SW 1271 (cell line): ENCODE data around the gene RNF103.
A peak's percentile ranks its signal among the peaks of the same experiment; 100 is the strongest.
"Not testable (repeated sequence)": the region's sequence is repeated elsewhere in the genome, so short reads cannot be mapped to it uniquely, and the experiment has no call there.

ENCODE experiments used
- DNase-seq, 2 experiments: peaks; one replicate each; lab custom pipeline; 2025; lab: John Stamatoyannopoulos, UW

RNF103 gene

GRCh38 chr2:86623494-86624266, at the start of gene RNF103:
TSS of gene RNF103 (minus strand) at chr2:86623865. CDS start at chr2:86622886, 979 bp downstream.
- DNase-seq, result peak; percentile 55 to 88

GRCh38 chr2:86673011-86673410, 49.3 kb upstream of the RNF103 start:
- DNase-seq, result no peak

GRCh38 chr2:86672027-86672545, 48.4 kb upstream of the RNF103 start:
- no peak for DNase-seq

- DNase-seq, result no peak
Measured at GRCh38 chr2:86671337-86671981, 47.8 kb upstream of the RNF103 start.

- not testable (repeated sequence) for DNase-seq
Measured at GRCh38 chr2:86669323-86669722, 45.7 kb upstream of the RNF103 start.

GRCh38 chr2:86661333-86661732, 37.7 kb upstream of the RNF103 start:
- DNase-seq, result no peak

GRCh38 chr2:86650188-86650587, 26.5 kb upstream of the RNF103 start:
- DNase-seq, result no peak

- no peak for DNase-seq
Measured at GRCh38 chr2:86649119-86649947, 25.7 kb upstream of the RNF103 start.

- no peak for DNase-seq
Measured at GRCh38 chr2:86648681-86649080, 25.0 kb upstream of the RNF103 start.

GRCh38 chr2:86646865-86647264, 23.2 kb upstream of the RNF103 start:
- DNase-seq, result no peak

GRCh38 chr2:86646329-86646728, 22.7 kb upstream of the RNF103 start:
- no peak for DNase-seq

GRCh38 chr2:86645752-86646151, 22.1 kb upstream of the RNF103 start:
- DNase-seq, result no peak

- no peak for DNase-seq
Measured at GRCh38 chr2:86638712-86639111, 15.0 kb upstream of the RNF103 start.

GRCh38 chr2:86636842-86637241, 13.2 kb upstream of the RNF103 start:
- DNase-seq, result no peak

GRCh38 chr2:86634352-86634751, 10.7 kb upstream of the RNF103 start:
- no peak for DNase-seq

GRCh38 chr2:86633155-86633651, 9.5 kb upstream of the RNF103 start:
- no peak for DNase-seq

- no peak for DNase-seq
Measured at GRCh38 chr2:86632672-86633071, 9.0 kb upstream of the RNF103 start.

- no peak for DNase-seq
Measured at GRCh38 chr2:86631846-86632485, 8.3 kb upstream of the RNF103 start.

GRCh38 chr2:86628091-86628522, 4.4 kb upstream of the RNF103 start:
- no peak for DNase-seq

GRCh38 chr2:86627550-86627949, 3.9 kb upstream of the RNF103 start:
- no peak for DNase-seq

- DNase-seq, result no peak
Measured at GRCh38 chr2:86625096-86625495, 1.4 kb upstream of the RNF103 start.

GRCh38 chr2:86624267-86624547, 542 bp upstream of the RNF103 start:
- no peak for DNase-seq
